DOHH2 (cell line): ENCODE measurements around the gene MRPS7.

Source experiments
- CTCF ChIP-seq: fragments of 200-600 bp; sonication (generic); IDR thresholded peaks from one replicate; pipeline ENCODE4 v1.5.1; 2014; ENCODE audit warnings: antibody characterized with exemption, mild to moderate bottlenecking, low read depth, low read length; ENCODE audit not compliant: poor library complexity, severe bottlenecking
- EZH2phosphoT487 ChIP-seq: fragments of 200-600 bp; sonication (generic); IDR thresholded peaks from 2 replicates; pipeline ENCODE4 v1.6.1; 2017; ENCODE audit warnings: borderline replicate concordance, mild to moderate bottlenecking, antibody characterized with exemption, low read length, moderate library complexity, mixed read lengths

- no peak for TF ChIP-seq CTCF
- TF ChIP-seq EZH2phosphoT487 = no peak
Observed at GRCh38 chr17:75285123-75285522, 23.4 kb downstream of the MRPS7 start.
